HEK293 (cell line): Measurements from ENCODE around the gene TNFAIP8.

Source experiments
- CTCF ChIP-seq: fragments of 450-650 bp; formaldehyde crosslinking; IDR thresholded peaks from 2 replicates; pipeline ENCODE4 v1.5.1; 2016; ENCODE audit warnings: missing biosample characterization, missing genetic modification characterization
- ZNF362 ChIP-seq: fragments of 450-650 bp; formaldehyde crosslinking; IDR thresholded peaks from 2 replicates; pipeline ENCODE4 v1.5.1; 2016; ENCODE audit warnings: missing biosample characterization, missing genetic modification characterization
- ZNF433 ChIP-seq: fragments of 450-650 bp; formaldehyde crosslinking; IDR thresholded peaks from 2 replicates; pipeline ENCODE4 v1.5.1; 2016; ENCODE audit warnings: missing biosample characterization, missing genetic modification characterization, low read depth
- ZNF600 ChIP-seq: fragments of 450-650 bp; formaldehyde crosslinking; IDR thresholded peaks from 2 replicates; pipeline ENCODE4 v1.5.1; 2016; ENCODE audit warnings: missing biosample characterization, missing genetic modification characterization
- ZSCAN16 ChIP-seq: fragments of 450-650 bp; formaldehyde crosslinking; IDR thresholded peaks from 2 replicates; pipeline ENCODE4 v1.5.1; 2016; ENCODE audit warnings: missing biosample characterization, missing genetic modification characterization

DNA sequence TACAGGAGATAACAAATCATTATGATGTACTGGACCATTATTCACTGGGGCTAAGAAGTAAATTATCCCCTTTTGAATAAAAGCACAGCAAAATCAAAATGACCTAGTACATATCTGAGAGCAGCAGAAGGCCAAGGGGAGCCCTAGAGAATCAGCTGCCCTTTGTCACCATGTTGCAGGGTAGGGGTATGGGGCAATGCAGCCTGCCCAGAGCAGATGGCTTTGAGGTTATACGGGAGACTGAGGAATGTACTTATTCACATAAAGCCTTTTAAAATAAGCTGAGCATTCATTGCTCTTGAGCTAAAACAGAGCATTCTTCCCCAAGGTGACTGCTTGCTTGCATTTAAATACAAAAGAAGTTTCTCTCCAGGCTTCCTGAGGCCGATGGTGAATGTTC is 2.6 kb upstream of the TNFAIP8 start:
- TF ChIP-seq ZNF600, result no peak
- no peak for TF ChIP-seq ZNF362
- no peak for TF ChIP-seq ZNF433 (tag by site-specific recombination)
- no peak for TF ChIP-seq CTCF
- no peak for TF ChIP-seq ZSCAN16 (tag by site-specific recombination)
